ENCODE measurements around the gene CCDC134. TPM values are rescaled to one million over a fixed set of nuclear protein-coding genes. Genes with fewer than 3 reads are reported as not detected.

CCDC134 gene
- total and polyA plus RNA-seq, 2 donors (not counting 3 experiments of a cell fraction or from before 2014, with no cell fraction given): 4.5 to 8.4 TPM

GRCh38 chr22:41801147-41801819 lies 804 bp downstream of the CCDC134 start:
- POLR2A ChIA-PET: interaction anchor here (0.9 to 1.2 kb wide), 2 partner anchors 20 to 31 kb away, joined by 3 to 4 read pairs; no protein-coding TSS in a partner anchor
- BruUV-seq (replicated peaks): no TSS peak
- Histone ChIP-seq H3K36me3 (ENCODE audit: control insufficient read depth in 2 of 2, extremely low read depth in 1 of 2, insufficient read depth in 2 of 2, low read length in 2 of 2) (no peaks in the 10 kb centered on the region), H2AFZ (ENCODE audit: low read depth, low read length) (peak overlapping the region; percentile 86), H3K4me2 (ENCODE audit: insufficient read depth, low read length) (peak overlapping the region; percentile 91), H4K20me1 (replicated peaks; ENCODE audit: control insufficient read depth, extremely low read depth, insufficient read depth, low read length) (no peaks in the 10 kb centered on the region), H3K9me3 (replicated peaks; ENCODE audit: control insufficient read depth, insufficient read depth, low read length) (no peaks in the 10 kb centered on the region), H3K9me1 (replicated peaks; ENCODE audit: control insufficient read depth, extremely low read depth, insufficient read depth, low read length) (no peaks in the 10 kb centered on the region), H3K4me3 (replicated peaks in 1 of 3; ENCODE audit: insufficient read depth in 1 of 3, low read depth in 1 of 3, low read length in 3 of 3) (peak overlapping the region; percentile 62 to 83 (median 78)), H3K9ac (replicated peaks; ENCODE audit: extremely low read depth, insufficient read depth, low read length) (peak overlapping the region; percentile 50), H3K4me1 (ENCODE audit: control insufficient read depth, extremely low read depth, insufficient read depth, low read length) (peaks cover 16% of the 10 kb centered on the region), H3K79me2 (ENCODE audit: control insufficient read depth, insufficient read depth, low read length) (peaks cover 5% of the 10 kb centered on the region), H3K27ac (ENCODE audit: insufficient read depth, low read depth, low read length) (no peak overlapping the region), H3K27me3 (ENCODE audit: control insufficient read depth in 2 of 2, insufficient read depth in 2 of 2, low read length in 2 of 2) (no peaks in the 10 kb centered on the region)
- no peak for TF ChIP-seq JUN (IDR thresholded peaks at IDR 0.05; ENCODE audit: borderline replicate concordance, insufficient read depth, insufficient read length, low read depth)
- TF ChIP-seq MAX (IDR thresholded peaks at IDR 0.05; ENCODE audit: insufficient read depth, insufficient read length): no peak
- TF ChIP-seq POLR2AphosphoS5 (IDR thresholded peaks at IDR 0.05; ENCODE audit: insufficient read depth, low read depth, low read length): no peak
- no peak for TF ChIP-seq FOS (IDR thresholded peaks at IDR 0.05; ENCODE audit: borderline replicate concordance, insufficient read depth, low read length)
- TF ChIP-seq GATA2 (IDR thresholded peaks at IDR 0.05; ENCODE audit: insufficient read depth, insufficient read length, low read depth, low read length): no peak
- TF ChIP-seq POLR2A (IDR thresholded peaks at IDR 0.05; ENCODE audit: low read depth, low read length): no peak
- no peak for TF ChIP-seq EZH2 (IDR thresholded peaks at IDR 0.05; ENCODE audit: borderline replicate concordance, low read depth, low read length, severe bottlenecking)
- TF ChIP-seq, protein P1, sequence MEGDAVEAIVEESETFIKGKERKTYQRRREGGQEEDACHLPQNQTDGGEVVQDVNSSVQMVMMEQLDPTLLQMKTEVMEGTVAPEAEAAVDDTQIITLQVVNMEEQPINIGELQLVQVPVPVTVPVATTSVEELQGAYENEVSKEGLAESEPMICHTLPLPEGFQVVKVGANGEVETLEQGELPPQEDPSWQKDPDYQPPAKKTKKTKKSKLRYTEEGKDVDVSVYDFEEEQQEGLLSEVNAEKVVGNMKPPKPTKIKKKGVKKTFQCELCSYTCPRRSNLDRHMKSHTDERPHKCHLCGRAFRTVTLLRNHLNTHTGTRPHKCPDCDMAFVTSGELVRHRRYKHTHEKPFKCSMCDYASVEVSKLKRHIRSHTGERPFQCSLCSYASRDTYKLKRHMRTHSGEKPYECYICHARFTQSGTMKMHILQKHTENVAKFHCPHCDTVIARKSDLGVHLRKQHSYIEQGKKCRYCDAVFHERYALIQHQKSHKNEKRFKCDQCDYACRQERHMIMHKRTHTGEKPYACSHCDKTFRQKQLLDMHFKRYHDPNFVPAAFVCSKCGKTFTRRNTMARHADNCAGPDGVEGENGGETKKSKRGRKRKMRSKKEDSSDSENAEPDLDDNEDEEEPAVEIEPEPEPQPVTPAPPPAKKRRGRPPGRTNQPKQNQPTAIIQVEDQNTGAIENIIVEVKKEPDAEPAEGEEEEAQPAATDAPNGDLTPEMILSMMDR (IDR thresholded peaks at IDR 0.05; ENCODE audit: extremely low read depth in 1 of 2, insufficient read depth in 1 of 2, low read depth in 1 of 2, low read length in 2 of 2): no peak
- no peak for TF ChIP-seq MYC (IDR thresholded peaks at IDR 0.05; ENCODE audit: low read depth, low read length)
- FAIRE-seq: peak; percentile 24
- no peak for DNase-seq (ENCODE audit: low read depth, low spot score)
- dilution Hi-C loops (cut with MboI; ENCODE audit: extremely low pct_ligation_motif_present, low sequenced_read_pairs) (no loop called here), intact Hi-C loops (cut with micrococcal nuclease) (loop anchor here (2.0 to 5.0 kb wide), 2 partner anchors 32 to 104 kb away; partner anchors contain the start of genes MEI1 and SREBF2)
- CTCF ChIA-PET: interaction anchor here (0.9 to 4.0 kb wide), 16 partner anchors 11 to 146 kb away, joined by 3 to 51 read pairs (median 6); partner anchors contain the start of genes CENPM and SREBF2
